Left renal cortex interstitium (tissue), 4 donors: ENCODE measurements around the gene GYS2. TPM values are rescaled to one million over a fixed set of nuclear protein-coding genes. Genes with fewer than 3 reads are reported as not detected.
"Not testable (repeated sequence)": the region's sequence is repeated elsewhere in the genome, so short reads cannot be mapped to it uniquely, and the experiment has no call there.

Source experiments
- DNase-seq, 4 donors: peaks; one replicate each; pipeline ENCODE4 v3.0.0-alpha.2; 2013; ENCODE audit warnings: low read depth in 4 of 4, low spot score in 2 of 4, missing footprints in 1 of 4
- polyA plus RNA-seq, 4 donors: library from polyadenylated mRNA; unstranded; fragments of 120-200 nt; gene quantifications; one replicate each; pipeline ENCODE4 v1.2.1, GENCODE V29; 2013; ENCODE audit not compliant: insufficient read length in 4 of 4

GYS2 gene
- polyA plus RNA-seq, 4 donors: 0.16 to 0.32 TPM; not detected in 2

- DNase-seq: no peak
Measured at GRCh38 chr12:21606175-21606574, 1.5 kb upstream of the GYS2 start.

GRCh38 chr12:21602774-21603173 is 1.9 kb downstream of the GYS2 start:
- no peak for DNase-seq

GRCh38 chr12:21600196-21600595 is 4.5 kb downstream of the GYS2 start:
- DNase-seq: no peak

GRCh38 chr12:21599143-21599999 is 5.3 kb downstream of the GYS2 start:
- no peak for DNase-seq

- no peak for DNase-seq
Measured at GRCh38 chr12:21598651-21599050, 6.0 kb downstream of the GYS2 start.

- DNase-seq: not testable (repeated sequence)
Measured at GRCh38 chr12:21595356-21595755, 9.3 kb downstream of the GYS2 start.

- no peak for DNase-seq
Measured at GRCh38 chr12:21585485-21585884, 19.2 kb downstream of the GYS2 start.

GRCh38 chr12:21584403-21585182 is 20.1 kb downstream of the GYS2 start:
- not testable (repeated sequence) for DNase-seq

- no peak for DNase-seq
Measured at GRCh38 chr12:21583587-21583986, 21.1 kb downstream of the GYS2 start.

- no peak for DNase-seq
Measured at GRCh38 chr12:21580748-21581516, 23.7 kb downstream of the GYS2 start.

GRCh38 chr12:21577516-21577915 is 27.1 kb downstream of the GYS2 start:
- DNase-seq: no peak

- DNase-seq: no peak
Measured at GRCh38 chr12:21576431-21576830, 28.2 kb downstream of the GYS2 start.

- no peak for DNase-seq
Measured at GRCh38 chr12:21573733-21574358, 30.8 kb downstream of the GYS2 start.

GRCh38 chr12:21571046-21571445 is 33.6 kb downstream of the GYS2 start:
- no peak for DNase-seq

GRCh38 chr12:21568115-21568514 is 36.5 kb downstream of the GYS2 start:
- no peak for DNase-seq

GRCh38 chr12:21566907-21567394 is 37.7 kb downstream of the GYS2 start:
- no peak for DNase-seq

- no peak for DNase-seq
Measured at GRCh38 chr12:21566223-21566906, 38.3 kb downstream of the GYS2 start.

GRCh38 chr12:21562859-21563258 is 41.8 kb downstream of the GYS2 start:
- DNase-seq: no peak

GRCh38 chr12:21561158-21561557 is 43.5 kb downstream of the GYS2 start:
- no peak for DNase-seq
